Esophagus (tissue), 2 donors: Measurements from ENCODE around the gene KCNMA1. TPM values are rescaled to one million over a fixed set of nuclear protein-coding genes. Genes with fewer than 3 reads are reported as not detected.

Experiments used
- H3K27ac ChIP-seq, 2 donors: one replicate each; pipeline ENCODE4 v1.5.1; 2013; ENCODE audit warnings: low read depth in 2 of 2, mild to moderate bottlenecking in 2 of 2, inconsistent platforms in 1 of 2, low read length in 1 of 2, moderate library complexity in 1 of 2
- H3K27me3 ChIP-seq, 2 donors: one replicate each; pipeline ENCODE4 v1.6.1; 2013; ENCODE audit warnings: low read length in 2 of 2, control low read depth in 1 of 2, mild to moderate bottlenecking in 1 of 2; ENCODE audit not compliant: insufficient read depth in 2 of 2, control insufficient read depth in 1 of 2
- H3K36me3 ChIP-seq, 2 donors: one replicate each; pipeline ENCODE4 v1.6.1; 2013; ENCODE audit warnings: low read length in 1 of 2; ENCODE audit not compliant: control insufficient read depth in 2 of 2, insufficient read depth in 2 of 2
- H3K4me1 ChIP-seq, 2 donors: one replicate each; pipeline ENCODE4 v1.6.1; 2013; ENCODE audit warnings: low read length in 1 of 2; ENCODE audit not compliant: control insufficient read depth in 2 of 2, insufficient read depth in 2 of 2
- H3K4me3 ChIP-seq, 2 donors: one replicate each; pipeline ENCODE4 v1.5.1; 2013; ENCODE audit warnings: low read length in 2 of 2, mild to moderate bottlenecking in 2 of 2, low read depth in 1 of 2, moderate library complexity in 1 of 2
- H3K9me3 ChIP-seq, 2 donors: one replicate each; pipeline ENCODE4 v1.6.1; 2013; ENCODE audit warnings: mild to moderate bottlenecking in 2 of 2, low read depth in 1 of 2, low read length in 1 of 2, moderate library complexity in 1 of 2; ENCODE audit not compliant: control insufficient read depth in 2 of 2, insufficient read depth in 1 of 2
- WGBS, 2 donors: extraction: QIAGEN DNeasy Blood & Tissue Kit; methylation state at CpG; one replicate each; pipeline ENCODE4 v1.1.7; 2013; 5-methylcytosine and 5-hydroxymethylcytosine counted together
- polyA plus RNA-seq, 2 donors: library from polyadenylated mRNA; stranded (reverse); fragments of 200-250 nt; gene quantifications; one replicate each; pipeline ENCODE4 v1.2.3, GENCODE V29; 2013
- donor health status: healthy with polysubstance abuse.
- donor health status: Bipolar disorder and iron deficiency.

Gene KCNMA1
- polyA plus RNA-seq, 2 donors, result 8.4 to 11.2 TPM

DNA sequence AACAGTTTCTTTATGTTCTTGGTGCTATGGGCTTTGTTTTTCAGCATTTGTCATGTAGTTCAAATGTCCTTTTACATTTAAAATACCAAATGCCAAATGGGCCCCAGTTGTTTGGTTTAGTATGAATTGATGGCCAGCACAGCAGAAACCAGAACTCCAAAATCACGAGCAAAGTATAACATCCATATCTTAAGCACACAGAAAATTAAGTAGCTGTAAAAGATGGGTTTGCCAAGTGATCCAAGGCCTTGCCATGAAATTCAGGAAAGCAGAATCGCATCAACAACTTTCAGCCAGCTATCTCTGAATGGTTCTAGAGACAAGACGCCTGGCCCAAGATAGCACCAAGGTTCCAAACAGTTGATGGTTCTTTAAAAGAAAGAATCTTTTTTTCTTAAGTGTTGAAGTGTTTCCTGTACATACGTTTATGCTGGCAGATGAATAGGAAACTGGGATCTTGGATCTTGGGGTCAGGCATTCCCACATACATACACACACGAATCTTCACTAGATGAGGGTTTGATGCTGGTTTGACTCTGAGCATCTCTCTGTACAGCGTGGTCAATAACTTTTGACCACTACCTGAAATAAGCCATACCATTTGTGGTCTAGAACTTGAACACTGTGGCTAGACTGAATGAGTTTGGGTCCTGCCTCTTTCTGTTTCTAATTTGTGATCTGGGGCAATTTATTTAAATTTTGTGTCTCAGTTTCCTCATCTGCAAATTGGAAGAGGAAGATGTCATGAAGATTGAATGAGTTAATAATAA, 711.8 kb downstream of the KCNMA1 start:
- no peaks in the 10 kb centered on the region for H3K36me3 ChIP-seq
- H3K9me3 ChIP-seq, result no peaks in the 10 kb centered on the region
- no peak overlapping the region for H3K27ac ChIP-seq
- H3K4me1 ChIP-seq, result no peaks in the 10 kb centered on the region
- no peaks in the 10 kb centered on the region for H3K27me3 ChIP-seq
- H3K4me3 ChIP-seq, result no peak overlapping the region
- 76 to 77% methylated on average over 6 of the region's 6 CpGs for WGBS, 2 donors

GRCh38 chr10:76922666-76923065, 714.9 kb downstream of the KCNMA1 start:
- no peaks in the 10 kb centered on the region for H3K36me3 ChIP-seq
- H3K27me3 ChIP-seq, result no peaks in the 10 kb centered on the region
- 65 to 66% methylated on average over 3 of the region's 3 CpGs for WGBS, 2 donors
- H3K4me3 ChIP-seq, result no peak overlapping the region
- no peaks in the 10 kb centered on the region for H3K9me3 ChIP-seq
- no peaks in the 10 kb centered on the region for H3K4me1 ChIP-seq
- H3K27ac ChIP-seq, result no peak overlapping the region

GRCh38 chr10:76921383-76922010, 716.1 kb downstream of the KCNMA1 start:
- no peaks in the 10 kb centered on the region for H3K27me3 ChIP-seq
- no peak overlapping the region for H3K4me3 ChIP-seq
- H3K27ac ChIP-seq, result no peak overlapping the region
- H3K9me3 ChIP-seq, result no peaks in the 10 kb centered on the region
- no peaks in the 10 kb centered on the region for H3K36me3 ChIP-seq
- 65 to 74% methylated on average over 2 of the region's 2 CpGs for WGBS, 2 donors
- H3K4me1 ChIP-seq, result no peaks in the 10 kb centered on the region

DNA sequence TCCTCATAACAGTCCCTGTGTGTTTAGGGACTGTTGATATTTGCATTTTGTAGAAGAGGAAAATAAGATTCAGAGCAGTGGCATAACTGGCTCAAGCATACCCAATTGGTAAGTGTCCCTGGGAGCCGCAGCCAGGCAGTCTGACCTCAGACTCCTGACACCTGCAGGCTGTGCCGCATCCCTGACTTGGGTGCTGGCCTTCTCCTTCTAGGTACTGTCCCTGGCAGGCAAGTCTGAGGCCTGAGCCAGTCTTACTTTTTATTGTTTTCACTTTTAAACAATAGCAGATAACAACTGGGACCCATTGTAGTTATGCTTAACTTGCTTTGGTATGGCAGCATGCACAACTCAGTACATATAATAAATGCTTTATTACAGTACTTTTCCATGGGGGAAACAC, 717.0 kb downstream of the KCNMA1 start:
- H3K4me1 ChIP-seq, result no peaks in the 10 kb centered on the region

DNA sequence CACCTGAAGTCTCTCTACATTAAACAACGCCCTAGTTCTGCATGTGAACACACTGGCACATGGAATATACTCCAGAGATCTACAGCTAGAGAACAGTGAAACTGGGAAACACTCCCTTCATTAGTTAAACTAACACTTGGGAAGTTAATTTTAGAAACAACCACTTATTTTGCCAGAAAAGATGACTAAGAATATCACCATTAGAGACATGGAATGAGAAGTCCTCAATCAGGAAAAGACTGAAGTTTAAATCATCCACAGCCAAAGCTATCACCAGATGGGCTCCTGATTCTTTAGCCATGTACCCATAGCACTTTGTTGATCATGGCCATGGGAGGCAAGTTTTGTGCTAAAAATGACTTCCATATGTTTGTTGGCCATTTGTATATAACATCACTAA, 719.5 kb downstream of the KCNMA1 start:
- WGBS, 2 donors, result 59 to 77% methylated on average over 1 of the region's 1 CpG
- no peaks in the 10 kb centered on the region for H3K4me1 ChIP-seq
- H3K9me3 ChIP-seq, result no peaks in the 10 kb centered on the region
- H3K4me3 ChIP-seq, result no peak overlapping the region
- no peaks in the 10 kb centered on the region for H3K27me3 ChIP-seq
- no peaks in the 10 kb centered on the region for H3K36me3 ChIP-seq
- no peak overlapping the region for H3K27ac ChIP-seq

More for the DNA sequence above, 717.0 kb downstream of the KCNMA1 start:
- Histone ChIP-seq H3K27me3 (no peaks in the 10 kb centered on the region), H3K4me3 (no peak overlapping the region), H3K27ac (no peak overlapping the region), H3K9me3 (no peaks in the 10 kb centered on the region), H3K36me3 (no peaks in the 10 kb centered on the region)
- 95 to 97% methylated on average over 2 of the region's 2 CpGs for WGBS, 2 donors

DNA sequence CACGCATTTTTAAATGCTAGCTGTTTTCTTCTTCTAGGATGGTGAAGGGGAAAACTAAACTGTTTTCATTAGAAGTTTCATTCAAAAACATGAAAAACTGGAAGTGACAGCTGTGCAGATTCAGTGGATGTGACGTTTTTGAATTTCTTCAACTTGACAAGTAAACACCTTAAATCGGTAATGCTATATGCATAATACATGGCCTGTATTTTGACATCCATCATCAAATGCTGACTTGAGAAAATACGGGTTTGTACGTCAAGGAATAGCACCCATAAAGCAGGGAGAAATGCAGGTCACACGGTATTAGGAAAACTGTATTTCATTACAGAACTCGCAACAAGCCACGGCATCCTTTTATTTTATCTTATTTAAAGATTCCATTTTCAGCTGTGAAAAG, 720.5 kb downstream of the KCNMA1 start:
- WGBS, 2 donors, result 90 to 92% methylated on average over 8 of the region's 8 CpGs
- Histone ChIP-seq H3K27me3 (no peaks in the 10 kb centered on the region), H3K4me1 (no peaks in the 10 kb centered on the region), H3K4me3 (no peak overlapping the region), H3K9me3 (no peaks in the 10 kb centered on the region), H3K27ac (no peak overlapping the region), H3K36me3 (no peaks in the 10 kb centered on the region)

- Histone ChIP-seq H3K27ac (no peak overlapping the region), H3K27me3 (no peaks in the 10 kb centered on the region), H3K9me3 (no peaks in the 10 kb centered on the region), H3K4me1 (no peaks in the 10 kb centered on the region), H3K4me3 (no peak overlapping the region), H3K36me3 (no peaks in the 10 kb centered on the region)
- 86 to 91% methylated on average over 4 of the region's 4 CpGs for WGBS, 2 donors
These were observed 721.1 kb downstream of the KCNMA1 start for GRCh38 chr10:76916536-76916935.

DNA sequence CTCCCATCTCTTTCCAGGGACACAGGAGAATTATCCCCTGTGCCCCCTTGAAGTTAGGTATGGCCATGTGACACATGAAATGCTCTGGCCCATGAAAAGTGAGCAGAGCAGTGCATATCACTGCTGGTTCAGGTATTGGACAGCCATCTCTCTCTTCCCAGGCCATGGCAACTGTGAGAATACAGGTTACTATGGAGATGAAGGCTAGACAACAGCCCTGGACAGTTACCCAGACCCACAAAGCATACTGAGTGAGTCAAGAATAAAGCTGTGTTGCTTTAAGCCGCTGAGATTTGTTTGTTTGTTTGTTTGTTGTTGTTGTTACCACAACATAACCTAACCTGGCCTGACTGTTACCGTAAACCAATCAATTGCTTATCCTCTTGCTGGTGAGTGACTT, 722.3 kb downstream of the KCNMA1 start:
- H3K27ac ChIP-seq, result no peak overlapping the region
- H3K9me3 ChIP-seq, result no peaks in the 10 kb centered on the region
- H3K4me3 ChIP-seq, result no peak overlapping the region
- H3K27me3 ChIP-seq, result no peaks in the 10 kb centered on the region
- no peaks in the 10 kb centered on the region for H3K4me1 ChIP-seq
- H3K36me3 ChIP-seq, result no peaks in the 10 kb centered on the region
- 78 to 82% methylated on average over 2 of the region's 2 CpGs for WGBS, 2 donors

- H3K4me1 ChIP-seq, result peaks cover 0 to 2% of the 10 kb centered on the region in 2 donors
- H3K27ac ChIP-seq, result no peak overlapping the region
- H3K9me3 ChIP-seq, result no peaks in the 10 kb centered on the region
- H3K36me3 ChIP-seq, result no peaks in the 10 kb centered on the region
- no peak overlapping the region for H3K4me3 ChIP-seq
- no peaks in the 10 kb centered on the region for H3K27me3 ChIP-seq
- WGBS, 2 donors, result 26 to 35% methylated on average over 1 of the region's 1 CpG
These were observed 726.4 kb downstream of the KCNMA1 start for GRCh38 chr10:76911184-76911583.
